Measurements from ENCODE around the gene CHST9.

Gene CHST9

DNA sequence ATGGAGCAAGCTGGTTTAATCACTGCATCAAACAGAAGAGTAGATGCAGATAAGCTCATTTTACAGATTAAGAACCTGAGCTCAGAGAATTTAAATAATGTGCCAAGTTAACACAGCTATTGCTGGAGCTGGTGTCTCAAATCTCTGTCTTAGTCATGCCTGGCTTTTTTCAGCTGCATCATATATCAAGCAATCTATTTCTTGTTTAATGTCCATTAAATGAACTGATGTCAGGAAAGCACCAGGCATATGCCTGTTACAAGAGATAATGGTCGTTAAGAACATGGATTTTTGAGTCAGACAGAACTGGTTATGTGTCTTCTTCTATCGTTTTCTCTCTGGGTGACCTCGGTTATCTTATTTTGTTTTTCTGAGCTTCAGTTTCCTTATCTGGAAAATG is 259.8 kb downstream of the CHST9 start:
- no peak for DNase-seq

DNA sequence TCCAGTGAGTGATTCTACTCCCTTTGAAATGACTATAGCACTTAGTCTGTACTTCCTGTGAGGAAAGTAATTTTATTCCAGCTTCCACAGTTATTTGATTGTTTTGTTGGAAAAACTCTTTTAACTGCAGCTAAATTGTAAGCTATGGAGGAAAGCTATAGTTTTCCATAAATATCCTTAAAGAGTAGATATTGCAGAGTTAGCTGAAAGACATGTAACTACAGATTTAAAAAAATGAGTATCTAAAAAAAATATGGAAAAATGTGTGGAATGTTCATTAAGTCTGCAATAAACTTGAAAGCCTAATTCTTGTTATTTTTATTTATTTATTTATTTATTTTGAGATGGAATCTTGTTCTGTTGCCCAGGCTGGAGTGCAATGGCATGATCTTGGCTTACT is 262.8 kb downstream of the CHST9 start:
- no peak for DNase-seq

DNA sequence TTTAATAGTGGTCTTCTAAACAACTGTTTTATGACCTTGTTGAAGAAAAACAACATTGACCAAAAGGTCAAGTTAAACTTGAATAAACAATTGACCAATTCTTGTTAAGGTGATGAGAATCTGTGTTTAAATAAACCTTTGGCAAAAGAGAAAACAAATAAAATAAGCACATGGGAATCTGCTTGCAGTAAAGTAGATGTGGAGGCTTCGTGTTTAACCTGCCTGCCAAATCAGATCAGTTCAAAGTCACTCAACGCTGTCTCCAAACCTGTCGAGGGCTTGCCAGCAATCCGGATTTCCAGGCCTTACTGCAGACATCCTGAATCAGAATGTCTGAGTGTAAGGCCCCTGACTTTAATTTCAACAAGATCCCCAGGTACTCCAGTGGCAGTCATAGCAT is 264.5 kb downstream of the CHST9 start:
- no peak for DNase-seq

DNA sequence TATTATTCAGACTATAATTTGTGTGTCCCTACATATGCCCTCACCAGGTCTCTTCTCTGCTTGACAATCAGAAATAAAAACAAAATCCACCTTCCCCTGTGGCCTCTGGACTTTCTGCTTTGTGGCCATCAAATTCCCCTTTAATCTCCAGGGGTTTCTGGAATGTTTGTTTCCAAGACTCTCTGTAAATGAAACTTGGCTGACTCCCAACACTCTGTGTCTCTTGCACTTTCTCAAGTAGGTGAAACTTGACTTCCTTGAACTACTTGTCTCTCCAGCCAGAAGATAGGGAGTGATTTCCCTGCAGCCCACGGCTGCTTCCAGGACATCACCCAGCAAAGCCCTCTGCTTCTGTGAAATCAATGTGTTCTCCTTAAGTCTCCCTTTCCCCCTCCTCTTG is 265.5 kb downstream of the CHST9 start:
- no peak for DNase-seq

DNA sequence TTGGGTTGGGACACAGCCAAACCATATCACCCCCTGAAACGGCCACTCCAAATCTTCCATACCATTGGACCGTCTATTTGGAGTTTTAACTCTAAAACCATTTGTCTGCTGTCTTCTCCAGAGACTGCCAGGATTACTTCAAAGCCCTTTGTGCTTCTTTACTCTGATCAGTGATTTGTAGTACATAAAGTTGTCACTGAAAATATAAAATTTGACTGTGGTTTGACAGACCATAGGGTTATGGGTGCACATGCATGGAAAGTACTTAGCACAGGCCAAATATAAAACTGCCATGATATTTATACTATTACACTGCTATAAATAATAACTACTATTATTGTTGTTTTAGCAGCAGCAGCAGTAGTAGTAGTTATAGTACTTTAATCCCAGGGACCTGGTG is 265.9 kb downstream of the CHST9 start:
- DNase-seq = no peak

DNA sequence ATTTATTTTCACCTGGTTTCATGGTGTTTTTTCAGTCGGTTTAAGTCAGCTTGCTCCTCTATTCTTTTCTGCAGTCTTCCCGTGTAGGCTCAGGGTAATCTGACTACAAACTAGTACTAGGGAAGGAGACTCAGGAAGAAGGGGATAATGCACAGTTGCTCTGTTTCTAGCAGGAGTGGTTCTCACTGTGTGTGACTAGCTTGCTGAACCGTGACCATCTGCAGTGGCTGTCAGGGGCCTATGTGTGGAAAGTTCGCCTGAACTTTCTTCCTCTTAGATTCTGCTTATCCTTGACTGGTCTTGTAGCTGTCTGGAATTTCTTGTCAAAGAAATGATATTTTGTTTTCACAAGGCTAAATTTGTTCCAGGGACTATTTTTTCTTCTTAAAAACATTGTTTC is 273.3 kb downstream of the CHST9 start:
- no peak for DNase-seq

DNA sequence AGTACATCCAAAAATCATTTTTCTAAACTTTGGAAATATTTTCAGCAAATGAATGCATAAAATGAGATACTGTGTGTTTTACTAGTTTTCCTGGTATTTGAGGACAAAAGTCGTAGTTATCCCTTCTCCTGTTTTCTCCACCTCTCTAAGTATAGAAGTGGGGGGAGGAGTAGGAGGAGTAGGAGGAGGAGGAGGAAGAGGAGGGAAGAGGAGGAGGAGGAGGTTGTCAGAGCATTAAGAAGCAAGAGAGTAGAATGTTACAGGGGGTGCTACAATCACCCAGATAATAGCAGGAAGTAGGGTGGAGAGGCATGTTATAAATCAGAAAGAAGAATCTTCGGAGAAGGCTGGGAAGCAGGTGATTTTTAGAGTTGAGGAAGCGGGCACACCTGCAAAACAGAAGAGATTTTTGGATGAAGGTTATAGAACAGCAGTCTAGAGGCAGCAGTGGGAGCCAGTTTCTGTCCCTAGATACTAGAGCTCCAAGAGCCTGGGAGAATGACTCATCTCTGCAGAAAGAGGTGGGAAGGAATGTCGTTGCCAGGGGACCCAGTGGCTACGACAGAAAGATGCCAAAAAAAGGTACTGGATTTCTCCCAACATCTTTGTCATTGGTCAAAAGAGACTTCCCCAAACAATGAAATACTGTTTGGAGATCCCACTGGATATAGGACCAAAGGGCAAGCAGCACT is 275.4 kb downstream of the CHST9 start:
- no peak for DNase-seq

DNA sequence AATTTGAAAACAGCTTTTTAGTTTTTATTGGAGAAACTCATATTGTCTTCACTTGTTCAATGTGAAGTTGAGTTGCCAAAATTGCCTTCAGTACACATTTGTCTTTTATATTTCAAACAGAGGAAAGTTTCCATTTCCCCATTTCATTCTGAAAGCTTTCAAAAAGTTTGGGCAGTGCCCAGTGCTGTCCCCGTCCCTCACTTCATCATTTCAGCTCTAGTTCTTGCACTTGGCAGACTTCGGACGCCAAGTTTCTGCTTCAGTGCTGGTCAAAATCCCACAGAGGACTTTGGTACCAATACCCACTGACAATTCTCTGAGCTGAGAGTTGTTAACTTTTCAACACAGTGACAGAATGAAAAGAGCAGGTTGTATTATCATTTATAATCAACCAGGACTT is 276.2 kb downstream of the CHST9 start:
- DNase-seq = no peak

DNA sequence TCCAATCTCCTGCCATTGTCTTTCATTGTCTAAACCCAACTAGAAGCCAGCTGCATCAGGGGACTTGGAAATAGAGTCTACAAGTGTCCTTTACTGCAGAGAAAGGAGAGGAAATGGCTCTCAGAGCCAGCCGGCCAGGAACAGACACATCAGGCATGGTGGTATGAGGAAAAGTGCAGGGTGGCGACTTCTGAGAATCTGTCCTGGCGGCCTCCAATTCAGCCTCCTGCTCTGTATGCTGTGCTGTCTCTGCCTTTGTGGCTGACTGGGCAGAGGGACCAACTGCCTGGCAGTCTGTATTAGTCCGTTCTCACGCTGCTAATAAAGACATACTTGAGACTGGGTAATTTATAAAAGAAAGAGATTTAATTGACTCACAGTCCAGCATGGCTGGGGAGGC is 282.8 kb downstream of the CHST9 start:
- no peak for DNase-seq

DNA sequence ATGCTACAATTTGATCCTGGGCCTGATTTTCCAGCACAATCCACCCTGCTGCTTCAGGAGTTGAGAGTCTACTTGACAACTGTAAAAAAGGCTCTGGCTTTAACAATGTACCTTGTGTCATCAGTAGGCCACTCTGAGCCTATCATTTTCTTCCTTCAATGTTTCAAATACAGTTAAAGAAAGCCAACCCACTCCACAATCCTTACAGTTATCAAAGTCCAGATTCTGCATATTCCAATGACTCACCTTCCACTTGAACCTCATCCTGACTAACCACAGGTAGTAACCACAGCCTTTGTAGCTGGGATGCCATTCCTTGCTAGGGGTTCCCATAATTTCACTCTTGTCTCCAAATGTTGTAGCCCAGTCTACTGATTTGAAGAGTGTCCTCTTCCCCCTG is 284.1 kb downstream of the CHST9 start:
- no peak for DNase-seq

DNA sequence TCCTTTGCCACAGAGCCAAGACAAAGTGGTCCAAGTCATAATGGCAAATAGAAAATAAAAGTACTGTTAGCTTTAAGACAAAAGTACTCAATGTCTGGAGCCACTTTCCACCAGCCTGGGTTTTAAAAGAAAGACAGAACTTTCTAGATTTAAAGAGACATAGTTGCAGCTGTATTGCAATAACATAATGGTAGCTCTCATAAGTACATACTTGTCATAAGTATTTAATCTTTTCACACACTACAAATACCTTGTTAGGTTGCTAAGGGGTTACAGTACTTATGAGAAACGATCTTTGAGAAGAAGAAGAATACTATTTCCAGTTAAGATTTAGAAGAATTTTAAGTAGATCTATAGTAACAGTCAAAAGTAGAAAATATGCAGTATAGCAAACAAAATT is 290.7 kb downstream of the CHST9 start:
- DNase-seq = no peak

DNA sequence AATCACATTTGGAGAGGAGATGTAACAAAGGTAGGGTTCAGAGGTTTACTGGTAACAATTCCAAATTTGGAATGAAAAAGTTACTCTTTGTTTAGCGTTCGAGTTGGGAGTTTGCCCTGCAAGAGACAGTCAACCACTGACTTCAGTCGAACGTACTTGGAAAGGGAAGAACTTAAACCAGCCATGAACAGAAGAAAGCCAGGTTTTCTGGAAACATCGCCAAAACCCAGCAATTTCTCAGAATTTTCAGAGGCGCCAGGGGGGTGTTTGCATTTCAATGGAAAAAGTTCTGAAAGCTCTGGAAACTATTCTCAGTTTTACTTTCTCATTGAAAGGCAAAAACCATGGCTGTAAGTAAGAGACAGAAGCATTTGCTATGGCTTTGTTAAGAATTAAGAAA is 291.1 kb downstream of the CHST9 start:
- DNase-seq = no peak

DNA sequence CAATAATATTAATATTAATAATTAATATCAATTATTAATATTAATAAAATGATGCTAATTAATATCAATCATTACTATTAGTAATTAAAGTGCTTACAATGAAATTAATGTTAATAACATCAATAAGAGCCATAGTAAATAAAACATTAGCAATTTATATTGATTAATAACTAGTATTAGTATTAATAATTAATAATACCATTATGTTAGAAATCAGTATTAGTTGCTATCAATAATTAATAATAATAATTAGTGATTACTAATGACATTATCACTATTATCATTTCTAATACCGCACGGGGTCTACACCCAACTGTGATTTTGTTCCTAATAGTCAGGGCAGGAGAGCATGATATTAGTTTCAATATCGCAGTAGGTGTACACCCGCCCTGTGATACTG is 296.8 kb downstream of the CHST9 start:
- no peak for DNase-seq

DNA sequence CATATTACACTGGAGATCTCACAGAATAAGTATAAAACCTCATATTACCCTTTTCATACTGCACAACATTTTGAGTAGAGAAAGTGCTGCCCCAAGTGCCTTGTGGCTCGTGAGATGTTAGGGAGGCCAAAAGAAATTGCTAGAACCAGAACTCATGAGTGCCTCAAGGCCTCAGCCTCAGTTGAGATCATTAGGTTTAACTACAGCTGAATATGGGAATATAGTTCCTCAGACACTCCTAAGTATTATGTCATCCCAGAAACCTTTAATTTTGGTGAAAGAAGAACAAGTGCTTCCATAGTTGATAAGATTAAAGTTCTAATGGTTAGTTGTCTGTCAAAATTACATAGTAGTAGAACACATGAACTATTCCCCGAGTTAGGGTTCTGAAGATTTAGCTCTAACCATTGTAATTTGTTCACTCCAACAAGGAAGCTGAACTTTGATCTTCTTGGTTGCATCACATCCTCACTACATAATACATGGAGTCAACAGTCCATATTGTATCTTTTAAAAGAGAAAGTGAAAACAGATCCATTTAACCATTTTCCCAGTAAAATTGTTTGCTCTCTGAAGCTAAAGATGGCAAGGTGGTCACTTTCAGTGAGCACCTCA is 310.0 kb downstream of the CHST9 start:
- DNase-seq = peak; percentile 43

DNA sequence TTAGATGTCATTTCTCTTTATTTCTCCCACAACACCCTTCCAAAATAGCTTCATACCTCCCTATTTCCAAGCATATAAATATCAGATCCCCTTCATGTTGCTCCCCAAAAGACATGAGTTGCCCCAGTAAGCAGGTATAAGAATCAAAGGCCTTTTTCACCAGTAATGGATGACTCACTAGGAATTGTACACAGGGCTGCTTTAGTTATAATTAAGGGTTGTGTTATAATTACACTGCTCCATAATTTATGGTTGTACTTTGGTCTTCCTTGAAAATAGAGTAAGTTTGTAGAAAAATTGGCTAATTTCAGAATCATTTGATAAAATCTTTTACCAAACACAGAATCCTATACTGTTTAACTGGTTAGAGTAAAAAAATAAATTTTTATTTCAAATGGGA is 310.8 kb downstream of the CHST9 start:
- no peak for DNase-seq

DNA sequence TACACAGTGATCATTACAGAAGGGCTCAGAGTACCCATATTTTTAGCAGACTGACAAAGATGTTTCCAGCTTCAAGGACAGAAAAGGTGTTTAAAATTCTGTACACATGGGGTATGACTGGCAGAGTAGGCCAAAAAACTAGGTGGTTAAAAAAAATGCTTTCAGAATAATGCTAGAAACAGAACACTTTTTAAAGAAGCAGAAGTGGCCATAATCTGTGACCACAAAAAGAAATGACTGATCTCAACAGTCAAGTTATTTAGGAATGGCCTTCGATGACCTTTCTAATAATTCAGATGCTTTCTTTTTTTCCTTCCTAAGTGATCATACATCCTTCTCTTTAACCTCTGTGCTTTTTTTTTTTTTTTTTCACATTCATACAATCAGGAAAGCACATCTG is 315.5 kb downstream of the CHST9 start:
- peak; percentile 79 for DNase-seq

DNA sequence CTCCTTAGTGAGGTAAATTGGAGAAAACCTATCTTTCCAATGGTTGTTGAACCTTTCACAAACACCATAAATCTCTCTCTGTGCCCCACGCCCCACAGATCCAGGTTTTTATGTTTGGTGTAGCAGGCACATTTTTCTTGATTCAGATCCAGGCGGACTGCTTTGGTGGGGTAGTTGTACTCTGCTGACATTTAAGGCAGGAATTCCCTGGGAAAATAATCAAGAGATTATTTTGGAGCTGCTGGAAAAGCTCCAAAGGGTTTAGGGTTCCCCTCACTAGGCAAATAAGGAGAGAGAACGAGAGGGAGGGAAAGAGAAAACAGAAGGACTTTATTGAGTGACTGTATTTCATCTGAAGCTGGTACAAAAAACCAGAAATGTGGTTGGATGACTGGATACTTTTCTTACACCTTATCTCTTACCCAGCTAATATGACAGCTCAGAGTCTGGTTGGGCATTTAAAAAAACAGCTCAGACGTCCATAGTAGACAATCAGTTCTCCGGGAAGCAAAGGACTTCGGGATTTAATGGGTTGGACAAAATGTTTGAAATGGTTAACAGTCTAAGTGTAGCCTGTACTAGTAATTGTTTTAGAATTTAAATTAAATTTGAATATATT is 316.0 kb downstream of the CHST9 start:
- no peak for DNase-seq

DNA sequence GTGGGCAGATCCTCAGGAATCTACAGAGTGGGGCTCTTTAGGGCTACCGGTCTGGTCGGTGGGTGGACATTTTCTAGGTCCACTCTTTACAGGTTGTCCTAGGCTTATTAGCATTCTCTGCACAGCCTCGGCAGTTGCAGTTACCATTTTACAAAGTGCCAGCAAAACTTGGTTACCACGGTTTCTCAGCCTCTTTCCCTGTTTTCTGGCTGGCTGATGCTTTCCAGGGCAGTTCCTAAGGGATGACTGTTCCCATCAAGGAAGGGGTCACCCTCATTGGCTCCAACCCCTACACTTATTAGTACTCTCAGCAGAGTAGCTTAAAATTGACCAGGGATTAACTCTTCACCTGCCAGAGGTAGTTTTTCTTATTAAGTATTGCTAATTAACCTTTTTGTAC is 317.6 kb downstream of the CHST9 start:
- DNase-seq = no peak

DNA sequence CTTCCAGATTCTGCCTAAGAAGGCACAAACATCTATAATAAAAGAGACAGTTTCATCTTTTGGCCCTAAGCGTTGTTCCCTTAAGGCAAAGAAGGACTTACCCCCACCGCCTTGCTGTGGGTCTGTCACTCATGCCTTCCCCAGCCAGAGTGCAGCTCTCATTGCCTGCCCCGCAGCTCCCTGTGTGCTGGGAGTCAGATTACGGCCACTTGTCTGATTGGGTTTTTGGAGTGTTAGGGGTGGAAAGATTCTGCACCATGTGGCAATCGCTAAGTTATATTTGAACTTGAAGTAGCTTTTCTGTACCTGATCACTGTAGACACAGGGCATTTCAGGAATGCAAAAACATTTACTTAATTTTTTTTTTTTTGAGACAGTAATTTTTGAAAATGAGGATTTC is 319.6 kb downstream of the CHST9 start, which contains the start of gene AQP4:
Gene AQP4 (minus strand): TSS at position 151 of the 400 bp plus-strand sequence. CDS start 18 bp downstream, at position 133.
- DNase-seq = no peak

DNA sequence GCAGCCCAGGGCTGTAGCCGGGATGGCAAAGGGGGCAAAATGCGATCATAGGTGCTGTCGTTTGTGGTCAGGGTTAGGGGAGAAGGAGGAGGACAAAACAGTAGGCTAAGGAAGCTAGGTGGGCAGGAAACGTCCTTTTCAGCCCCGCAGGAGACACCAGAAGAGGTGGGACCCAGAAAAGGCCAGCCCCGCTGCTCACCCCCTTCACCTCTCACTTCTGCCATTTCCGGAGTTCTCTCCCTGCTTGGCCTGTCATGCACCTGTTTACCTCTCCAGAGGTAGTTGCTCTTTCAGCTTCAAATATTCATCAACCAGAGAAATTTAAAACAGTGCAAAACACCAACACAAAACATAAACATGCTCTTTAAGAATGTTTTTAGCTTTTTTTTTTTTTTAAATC is 320.4 kb downstream of the CHST9 start:
- no peak for DNase-seq

DNA sequence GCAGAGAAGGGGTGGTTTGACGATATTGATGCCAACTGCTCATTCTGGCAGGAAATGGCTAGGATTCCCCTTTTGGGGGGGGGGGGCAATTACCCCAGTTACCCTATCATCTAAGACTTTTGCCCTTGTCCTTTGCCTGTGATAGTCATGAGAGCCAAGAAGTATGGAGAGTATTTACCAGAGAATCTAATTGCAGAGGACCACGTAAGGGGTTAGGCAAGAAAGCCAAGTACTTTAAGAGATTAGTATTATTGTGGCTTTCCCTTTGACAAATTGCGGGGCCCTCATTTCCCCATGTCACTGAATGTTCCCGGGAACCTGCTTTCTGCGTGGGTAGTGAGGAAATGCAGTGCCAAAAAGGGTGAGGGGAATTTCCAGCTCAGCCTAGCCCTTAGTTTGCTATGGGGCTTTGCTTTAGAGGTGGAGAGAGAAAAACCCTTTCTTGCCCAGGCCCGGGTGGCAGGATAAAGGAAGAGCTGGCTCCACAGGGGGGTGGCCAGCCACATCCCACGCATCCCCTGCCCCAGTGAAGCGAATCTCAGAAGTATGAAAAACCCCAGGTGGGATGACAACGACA is 321.1 kb downstream of the CHST9 start:
- no peak for DNase-seq

DNA sequence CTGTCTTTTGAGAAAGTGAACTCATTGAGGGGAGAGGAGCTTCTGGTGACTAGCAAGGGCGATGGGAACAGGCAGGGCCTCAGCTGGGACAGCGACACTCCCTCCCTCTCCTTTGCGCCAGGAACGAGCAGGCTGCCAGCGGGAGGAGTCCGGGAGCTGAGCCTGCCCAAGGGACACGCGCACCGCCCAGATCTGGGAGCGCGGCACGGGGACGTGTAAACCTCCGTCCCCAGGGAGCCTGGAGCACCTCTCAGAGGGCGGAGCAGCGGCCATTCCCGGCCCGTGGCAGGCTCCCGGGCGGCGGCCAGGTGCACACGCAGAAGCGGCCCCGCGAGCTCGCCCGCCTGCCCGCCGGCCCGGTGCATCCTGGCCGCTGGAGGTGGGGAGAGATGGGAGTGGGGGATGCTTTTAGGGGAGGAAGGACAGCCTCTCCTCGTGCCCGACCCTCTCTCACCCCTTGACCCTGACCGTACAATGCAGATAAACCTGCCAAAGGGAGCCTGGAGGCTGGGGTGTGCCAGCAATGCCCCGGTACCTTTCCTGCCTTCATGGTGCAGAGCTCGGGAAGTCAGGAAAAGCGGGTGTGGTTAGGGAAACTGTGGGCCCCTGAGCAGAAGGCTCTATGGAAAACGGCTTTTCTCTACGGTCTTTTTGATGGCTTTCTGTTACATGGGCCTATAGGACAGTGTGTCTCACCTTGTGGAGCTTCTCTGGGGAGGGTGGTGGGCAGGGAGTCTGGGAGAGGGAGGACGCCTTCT is 321.8 kb downstream of the CHST9 start:
- no peak for DNase-seq

DNA sequence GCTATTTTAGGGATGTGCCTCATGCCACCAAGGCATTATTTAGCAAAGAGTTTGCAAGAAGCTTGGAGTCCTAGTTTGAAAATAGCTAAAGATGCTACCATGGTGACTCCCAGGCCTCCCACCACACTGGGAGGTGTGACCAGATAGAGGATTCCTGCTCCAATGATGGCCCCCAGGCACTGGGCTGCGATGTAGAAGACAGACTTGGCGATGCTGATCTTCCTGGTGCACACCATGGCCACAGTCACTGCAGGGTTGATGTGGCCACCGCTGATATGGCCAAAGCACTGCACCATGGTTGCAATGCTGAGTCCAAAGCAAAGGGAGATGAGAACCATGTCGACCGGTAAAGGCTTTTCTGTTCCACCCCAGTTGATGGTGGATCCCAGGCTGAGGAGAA is 323.0 kb downstream of the CHST9 start:
- DNase-seq = no peak
